GM12878 (cell line): ENCODE measurements around the gene RASSF8. TPM values are rescaled to one million over a fixed set of nuclear protein-coding genes. Genes with fewer than 3 reads are reported as not detected.

Source experiments
- ATAC-seq: fragments of 200-7000 bp; cut with Tn5 transposase; 3 replicates; pipeline ENCODE4 v1.9.1; 2020; ENCODE audit warnings: mild to moderate bottlenecking, moderate library complexity
- BruUV-seq: library from RNA; stranded (reverse); fragments of 400-500 nt; replicated peaks from 2 replicates; lab custom pipeline; 2021; lab: Mats Ljungman, UMichigan
- CTCF ChIA-PET: fragments of 300-600 bp; sonication (Branson Sonifier 250); formaldehyde crosslinking; extraction: SDS; loops from one replicate; lab custom pipeline; 2021; ENCODE audit warnings: inconsistent platforms; lab: Yijun Ruan, JAX
- POLR2A ChIA-PET: fragments of 350-600 bp; formaldehyde crosslinking; extraction: SDS; loops from one replicate; lab custom pipeline; 2021; ENCODE audit warnings: inconsistent platforms; lab: Charles Lee
- RAD21 ChIA-PET: fragments of 300-600 bp; sonication (Branson Sonifier 250); formaldehyde crosslinking; loops from one replicate; lab custom pipeline; 2023; ENCODE audit warnings: antibody characterized with exemption; ENCODE audit not compliant: unreplicated experiment; lab: Charles Lee
- SMC1A ChIA-PET: fragments of 300-600 bp; sonication (Branson Sonifier 250); formaldehyde crosslinking; loops from one replicate; lab custom pipeline; 2023; ENCODE audit not compliant: unreplicated experiment, uncharacterized antibody; lab: Charles Lee
- DNase-seq: peaks from one replicate; pipeline ENCODE4 v3.0.0-alpha.2; 2011; ENCODE audit warnings: low read depth, low spot score
- FAIRE-seq: peaks from 3 replicates; lab custom pipeline; 2011; peaks lifted over from hg19 to GRCh38; lab: Jason Lieb, UNC
- H2AFZ ChIP-seq: 2 replicates; pipeline ENCODE4 v1.6.0; 2011; ENCODE audit warnings: low read depth, low read length, control low read depth; ENCODE audit not compliant: control insufficient read depth
- H3K27ac ChIP-seq: 2 replicates; pipeline ENCODE4 v1.5.1; 2011; ENCODE audit warnings: control low read depth; ENCODE audit not compliant: control insufficient read depth, insufficient read depth
- H3K27me3 ChIP-seq, 2 experiments: replicated peaks in 1 of 2; 2 replicates each; pipeline versions ENCODE4 v1.6.0 to v1.6.1; 2011; ENCODE audit warnings: low read length in 1 of 2; ENCODE audit not compliant: control insufficient read depth in 2 of 2, insufficient read depth in 2 of 2
- H3K36me3 ChIP-seq, 2 experiments: 2 replicates each; pipeline ENCODE4 v1.5.1; 2011; ENCODE audit warnings: low read length in 1 of 2; ENCODE audit not compliant: control insufficient read depth in 2 of 2, insufficient read depth in 2 of 2
- H3K4me1 ChIP-seq: 2 replicates; pipeline ENCODE4 v1.6.1; 2011; ENCODE audit warnings: mild to moderate bottlenecking, low read length, moderate library complexity, mixed read lengths; ENCODE audit not compliant: control insufficient read depth, insufficient read depth
- H3K4me2 ChIP-seq: 2 replicates; pipeline ENCODE4 v1.6.0; 2011; ENCODE audit warnings: control low read depth; ENCODE audit not compliant: control insufficient read depth, insufficient read depth
- H3K4me3 ChIP-seq: fragments of 200-600 bp; sonication (generic); 2 replicates; pipeline ENCODE4 v1.5.1; 2016
- H3K79me2 ChIP-seq: 2 replicates; pipeline ENCODE4 v1.6.0; 2011; ENCODE audit warnings: low read length; ENCODE audit not compliant: control insufficient read depth, insufficient read depth
- H3K9ac ChIP-seq: 2 replicates; pipeline ENCODE4 v1.8.0; 2011; ENCODE audit warnings: low read length, control low read depth, mixed read lengths; ENCODE audit not compliant: control insufficient read depth, insufficient read depth
- H3K9me3 ChIP-seq: replicated peaks from 3 replicates; pipeline ENCODE4 v1.5.1; 2011; ENCODE audit warnings: mild to moderate bottlenecking, low read length; ENCODE audit not compliant: control insufficient read depth, insufficient read depth
- H4K20me1 ChIP-seq: 2 replicates; pipeline ENCODE4 v1.6.0; 2011; ENCODE audit not compliant: control insufficient read depth, insufficient read depth
- CHD4 ChIP-seq: fragments of 200-600 bp; sonication (generic); IDR thresholded peaks from 2 replicates; pipeline ENCODE4 v1.6.1; 2016; ENCODE audit warnings: mild to moderate bottlenecking
- CREM ChIP-seq: IDR thresholded peaks from 2 replicates; pipeline ENCODE4 v1.6.1; 2014; ENCODE audit warnings: antibody characterized with exemption, low read depth
- E2F4 ChIP-seq: IDR thresholded peaks from 2 replicates; pipeline ENCODE4 v1.6.1; 2012; ENCODE audit warnings: low read depth, low read length, improper control_type of control experiment
- FOXM1 ChIP-seq: IDR thresholded peaks from 2 replicates; pipeline ENCODE4 v1.6.1; 2012; ENCODE audit warnings: low read depth, mild to moderate bottlenecking, inconsistent platforms, low read length, moderate library complexity
- KAT2A ChIP-seq: conservative IDR thresholded peaks from 2 replicates; pipeline ENCODE4 v1.6.1; 2011; ENCODE audit warnings: low read depth, low read length; ENCODE audit not compliant: control insufficient read depth
- MEF2B ChIP-seq: fragments of 450-650 bp; IDR thresholded peaks from 2 replicates; pipeline ENCODE4 v1.6.1; 2018; ENCODE audit warnings: mild to moderate bottlenecking, moderate library complexity; ENCODE audit not compliant: partially characterized antibody, poor library complexity, severe bottlenecking
- NR2F1 ChIP-seq: fragments of 450-650 bp; conservative IDR thresholded peaks from 2 replicates; pipeline ENCODE4 v1.6.1; 2017; ENCODE audit warnings: mild to moderate bottlenecking
- RBBP5 ChIP-seq: fragments of 200-600 bp; sonication (generic); conservative IDR thresholded peaks from 2 replicates; pipeline ENCODE4 v1.6.1; 2016
- SRF ChIP-seq, 2 experiments: IDR thresholded peaks; 2 replicates each; pipeline ENCODE4 v1.6.1; 2011; ENCODE audit warnings: low read depth in 2 of 2, low read length in 2 of 2, mild to moderate bottlenecking in 1 of 2, moderate library complexity in 1 of 2
- STAT3 ChIP-seq: IDR thresholded peaks from 2 replicates; pipeline ENCODE4 v1.6.1; 2011; ENCODE audit warnings: low read depth, low read length, improper control_type of control experiment
- TCF3 ChIP-seq: IDR thresholded peaks from 2 replicates; pipeline ENCODE4 v1.6.1; 2012; ENCODE audit warnings: low read depth, mild to moderate bottlenecking, low read length, borderline replicate concordance; ENCODE audit not compliant: insufficient read depth
- YBX1 ChIP-seq: fragments of 450-650 bp; IDR thresholded peaks from 2 replicates; pipeline ENCODE4 v1.6.1; 2016; ENCODE audit warnings: antibody characterized with exemption
- WGBS: methylation state at CpG from one replicate; pipeline ENCODE4 v1.1.6; 2016; ENCODE audit warnings: low lambda C conversion rate; ENCODE audit not compliant: insufficient replicate concordance, insufficient coverage; ENCODE audit errors: missing lambda C conversion rate; 5-methylcytosine and 5-hydroxymethylcytosine counted together
- in situ Hi-C: fragments of 300-500 bp; cut with MboI; formaldehyde crosslinking; loops from 9 replicates; pipeline ENCODE4 v1.14.3; 2018; ENCODE audit warnings: mixed read lengths
- intact Hi-C: fragments of 100-400 bp; cut with micrococcal nuclease; formaldehyde crosslinking; loops from one replicate; pipeline ENCODE4 v1.14.2; 2022; ENCODE audit not compliant: unreplicated experiment
- polyA plus RNA-seq, 11 experiments: library from polyadenylated mRNA; depleted of rRNA in 4 of 11; unstranded in 6 of 11; stranded (reverse) in 5 of 11; fragments of >200 nt; fragmentation: Nextera tagmentation in 4 of 11; fragmentation: Illumina TruSeq in 1 of 11; extraction: Ambion mirVana in 4 of 11; extraction: Trizol in 1 of 11; gene quantifications; 1 replicate in 1 of 11; 2 replicates in 10 of 11; pipeline versions ENCODE4 v1.2.1 to v1.2.3, GENCODE V29; 2011 to 2016; ENCODE audit warnings: inconsistent platforms in 2 of 11, missing spikeins in 2 of 11, low read depth in 1 of 11
- total RNA-seq, 4 experiments: library from RNA; depleted of rRNA in 3 of 4; stranded (reverse); fragments of >200 nt in 3 of 4; fragmentation: Illumina TruSeq in 1 of 4; extraction: Trizol in 1 of 4; gene quantifications; 2 replicates each; pipeline versions ENCODE4 v1.2.1 to v1.2.3, GENCODE V29; 2013 to 2021
- TF ChIP-seq, protein P1 (sequence below): fragments of 450-650 bp; formaldehyde crosslinking; IDR thresholded peaks from 2 replicates; pipeline ENCODE4 v1.4.0; 2022; ENCODE audit warnings: mild to moderate bottlenecking, moderate library complexity

RASSF8 gene
- total and polyA plus RNA-seq, 10 of the 15 experiments (the other 5 are each of a cell fraction or from before 2014, with no cell fraction given): 0.06 to 0.18 (median 0.08) TPM; not detected in 6

- Histone ChIP-seq H3K79me2 (no peaks in the 10 kb centered on the region), H3K27ac (no peak overlapping the region), H3K9me3 (no peaks in the 10 kb centered on the region), H3K9ac (no peak overlapping the region), H2AFZ (no peak overlapping the region), H3K36me3 (no peaks in the 10 kb centered on the region), H4K20me1 (no peaks in the 10 kb centered on the region), H3K4me2 (no peak overlapping the region), H3K4me1 (no peaks in the 10 kb centered on the region), H3K4me3 (no peak overlapping the region), H3K27me3 (peaks cover 0 to 6% of the 10 kb centered on the region in 2 experiments; a peak in 1 of 4 replicates)
- SMC1A ChIA-PET: interaction anchor here (0.6 to 1.2 kb wide), 2 partner anchors 20 to 878 kb away, joined by 3 read pairs; no protein-coding TSS in a partner anchor
- RAD21 ChIA-PET: no interaction called here
- DNase-seq (no peak), ATAC-seq (no peak), FAIRE-seq (no peak)
- CTCF ChIA-PET: no interaction called here
- WGBS: 54% methylated on average over 5 of the region's 5 CpGs
- POLR2A ChIA-PET: no interaction called here
- intact Hi-C loops: no loop called here
- TF ChIP-seq SRF (IDR thresholded peaks at IDR 0.05; ENCODE audit: low read depth in 2 of 2, low read length in 2 of 2): no peak
- no peak for TF ChIP-seq RBBP5
- no peak for TF ChIP-seq TCF3
- no peak for TF ChIP-seq CHD4
- no peak for TF ChIP-seq YBX1
- TF ChIP-seq E2F4: no peak
- TF ChIP-seq MEF2B: no peak
- TF ChIP-seq FOXM1: no peak
- TF ChIP-seq NR2F1: no peak
- no peak for TF ChIP-seq KAT2A
- TF ChIP-seq STAT3: no peak
- TF ChIP-seq, protein P1, sequence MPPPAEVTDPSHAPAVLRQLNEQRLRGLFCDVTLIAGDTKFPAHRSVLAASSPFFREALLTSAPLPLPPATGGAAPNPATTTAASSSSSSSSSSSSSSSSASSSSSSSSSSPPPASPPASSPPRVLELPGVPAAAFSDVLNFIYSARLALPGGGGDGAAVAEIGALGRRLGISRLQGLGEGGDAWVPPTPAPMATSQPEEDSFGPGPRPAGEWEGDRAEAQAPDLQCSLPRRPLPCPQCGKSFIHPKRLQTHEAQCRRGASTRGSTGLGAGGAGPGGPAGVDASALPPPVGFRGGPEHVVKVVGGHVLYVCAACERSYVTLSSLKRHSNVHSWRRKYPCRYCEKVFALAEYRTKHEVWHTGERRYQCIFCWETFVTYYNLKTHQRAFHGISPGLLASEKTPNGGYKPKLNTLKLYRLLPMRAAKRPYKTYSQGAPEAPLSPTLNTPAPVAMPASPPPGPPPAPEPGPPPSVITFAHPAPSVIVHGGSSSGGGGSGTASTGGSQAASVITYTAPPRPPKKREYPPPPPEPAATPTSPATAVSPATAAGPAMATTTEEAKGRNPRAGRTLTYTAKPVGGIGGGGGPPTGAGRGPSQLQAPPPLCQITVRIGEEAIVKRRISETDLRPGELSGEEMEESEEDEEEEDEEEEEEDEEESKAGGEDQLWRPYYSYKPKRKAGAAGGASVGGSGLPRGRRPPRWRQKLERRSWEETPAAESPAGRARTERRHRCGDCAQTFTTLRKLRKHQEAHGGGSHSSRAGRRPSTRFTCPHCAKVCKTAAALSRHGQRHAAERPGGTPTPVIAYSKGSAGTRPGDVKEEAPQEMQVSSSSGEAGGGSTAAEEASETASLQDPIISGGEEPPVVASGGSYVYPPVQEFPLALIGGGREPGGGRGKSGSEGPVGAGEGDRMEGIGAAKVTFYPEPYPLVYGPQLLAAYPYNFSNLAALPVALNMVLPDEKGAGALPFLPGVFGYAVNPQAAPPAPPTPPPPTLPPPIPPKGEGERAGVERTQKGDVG (CRISPR knock-in tag): no peak
- no peak for TF ChIP-seq CREM
- in situ Hi-C loops: no loop called here
- no TSS peak for BruUV-seq
These were observed 107.0 kb downstream of the RASSF8 start for GRCh38 chr12:26065451-26065850.
